Type B pancreatic cell (in vitro differentiated cells): ENCODE data around the gene DNMT3A. TPM values are rescaled to one million over a fixed set of nuclear protein-coding genes. Genes with fewer than 3 reads are reported as not detected.
A peak's percentile ranks its signal among the peaks of the same experiment; 100 is the strongest.
"Not testable (repeated sequence)": the region's sequence is repeated elsewhere in the genome, so short reads cannot be mapped to it uniquely, and the experiment has no call there.

Experiments used
- DNase-seq: peaks from one replicate; pipeline ENCODE4 v3.0.0; 2021; ENCODE audit warnings: mixed read lengths; ENCODE audit not compliant: unreplicated experiment; ENCODE audit errors: extremely low spot score
- H3K27ac Mint-ChIP-seq: 2 replicates; pipeline ENCODE4 v1.8.0; 2021; ENCODE audit warnings: mild to moderate bottlenecking, mixed read lengths
- H3K27me3 Mint-ChIP-seq: 2 replicates; pipeline ENCODE4 v1.8.0; 2021; ENCODE audit warnings: mixed read lengths
- H3K36me3 Mint-ChIP-seq: 2 replicates; pipeline ENCODE4 v1.8.0; 2021; ENCODE audit warnings: mixed read lengths
- H3K4me1 Mint-ChIP-seq: one replicate; pipeline ENCODE4 v1.8.0; 2021; ENCODE audit warnings: mixed read lengths; ENCODE audit not compliant: unreplicated experiment
- H3K4me3 Mint-ChIP-seq: 2 replicates; pipeline ENCODE4 v1.8.0; 2021; ENCODE audit warnings: mild to moderate bottlenecking, mixed read lengths
- H3K9me3 Mint-ChIP-seq: 2 replicates; pipeline ENCODE4 v1.8.0; 2021; ENCODE audit warnings: mixed read lengths
- total RNA-seq: library from RNA; stranded (reverse); gene quantifications from 2 replicates; pipeline ENCODE4 v1.2.1, GENCODE V29; 2021; ENCODE audit warnings: low replicate concordance
- TF ChIP-seq, protein P1 (sequence below): fragments of 200-600 bp; sonication (generic); conservative IDR thresholded peaks from 2 replicates; pipeline ENCODE4 v1.5.0; 2021; ENCODE audit warnings: antibody characterized with exemption, mild to moderate bottlenecking

Gene DNMT3A
- total RNA-seq, 1 donor from 2014 or later, result 139 TPM

DNA sequence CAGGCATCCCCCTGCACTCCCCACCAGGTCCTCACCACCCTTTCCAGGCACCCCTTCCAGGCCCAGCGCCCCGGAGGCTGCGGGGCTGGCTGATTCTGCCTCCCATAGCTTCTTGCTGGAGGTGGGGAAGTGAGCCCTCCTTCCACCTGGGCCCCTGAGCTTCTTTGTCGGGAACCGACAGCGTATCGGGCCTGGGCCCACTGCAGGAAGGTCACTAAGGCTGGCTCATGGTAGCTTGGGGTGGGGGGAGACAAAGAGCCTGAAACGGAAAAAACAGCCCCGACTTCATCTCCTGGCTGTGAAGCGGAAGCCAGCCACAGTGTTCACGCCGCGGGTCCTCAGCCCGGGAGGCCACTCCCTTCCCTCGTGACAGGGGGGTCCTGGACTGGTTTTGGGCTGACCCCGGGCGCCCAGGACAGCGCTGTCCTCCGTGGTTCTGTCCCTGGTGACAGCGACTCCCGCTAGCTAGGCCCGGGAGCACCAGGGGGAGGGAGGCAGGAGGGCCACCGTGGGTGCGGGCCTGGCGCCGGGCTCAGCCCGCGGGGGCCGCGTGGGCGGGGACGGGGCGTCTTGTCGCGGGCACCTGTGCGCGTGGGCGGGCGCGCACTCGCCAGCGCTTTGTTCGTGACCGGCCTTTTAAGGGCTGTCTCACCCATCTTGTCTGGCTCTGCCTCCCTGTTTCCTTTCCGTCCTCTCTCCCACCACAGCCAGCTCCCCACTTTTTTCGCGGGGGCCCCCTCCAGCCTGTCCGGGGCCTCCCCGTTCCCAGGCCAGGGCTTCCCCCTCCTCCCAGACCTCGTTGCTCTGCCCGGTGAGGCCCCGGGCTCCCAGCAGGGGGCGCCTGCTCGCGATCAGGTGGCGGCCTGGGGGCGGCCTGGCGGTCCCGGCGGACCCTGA lies 64.9 kb downstream of the DNMT3A start:
- peaks cover 34% of the 10 kb centered on the region for H3K4me1 Mint-ChIP-seq
- H3K9me3 Mint-ChIP-seq, result no peaks in the 10 kb centered on the region
- no peak for DNase-seq
- H3K27ac Mint-ChIP-seq, result no peak overlapping the region
- TF ChIP-seq, protein P1, sequence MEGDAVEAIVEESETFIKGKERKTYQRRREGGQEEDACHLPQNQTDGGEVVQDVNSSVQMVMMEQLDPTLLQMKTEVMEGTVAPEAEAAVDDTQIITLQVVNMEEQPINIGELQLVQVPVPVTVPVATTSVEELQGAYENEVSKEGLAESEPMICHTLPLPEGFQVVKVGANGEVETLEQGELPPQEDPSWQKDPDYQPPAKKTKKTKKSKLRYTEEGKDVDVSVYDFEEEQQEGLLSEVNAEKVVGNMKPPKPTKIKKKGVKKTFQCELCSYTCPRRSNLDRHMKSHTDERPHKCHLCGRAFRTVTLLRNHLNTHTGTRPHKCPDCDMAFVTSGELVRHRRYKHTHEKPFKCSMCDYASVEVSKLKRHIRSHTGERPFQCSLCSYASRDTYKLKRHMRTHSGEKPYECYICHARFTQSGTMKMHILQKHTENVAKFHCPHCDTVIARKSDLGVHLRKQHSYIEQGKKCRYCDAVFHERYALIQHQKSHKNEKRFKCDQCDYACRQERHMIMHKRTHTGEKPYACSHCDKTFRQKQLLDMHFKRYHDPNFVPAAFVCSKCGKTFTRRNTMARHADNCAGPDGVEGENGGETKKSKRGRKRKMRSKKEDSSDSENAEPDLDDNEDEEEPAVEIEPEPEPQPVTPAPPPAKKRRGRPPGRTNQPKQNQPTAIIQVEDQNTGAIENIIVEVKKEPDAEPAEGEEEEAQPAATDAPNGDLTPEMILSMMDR, result peak; percentile 80
- no peaks in the 10 kb centered on the region for H3K27me3 Mint-ChIP-seq
- peaks cover 23% of the 10 kb centered on the region for H3K36me3 Mint-ChIP-seq
- no peak overlapping the region for H3K4me3 Mint-ChIP-seq

DNA sequence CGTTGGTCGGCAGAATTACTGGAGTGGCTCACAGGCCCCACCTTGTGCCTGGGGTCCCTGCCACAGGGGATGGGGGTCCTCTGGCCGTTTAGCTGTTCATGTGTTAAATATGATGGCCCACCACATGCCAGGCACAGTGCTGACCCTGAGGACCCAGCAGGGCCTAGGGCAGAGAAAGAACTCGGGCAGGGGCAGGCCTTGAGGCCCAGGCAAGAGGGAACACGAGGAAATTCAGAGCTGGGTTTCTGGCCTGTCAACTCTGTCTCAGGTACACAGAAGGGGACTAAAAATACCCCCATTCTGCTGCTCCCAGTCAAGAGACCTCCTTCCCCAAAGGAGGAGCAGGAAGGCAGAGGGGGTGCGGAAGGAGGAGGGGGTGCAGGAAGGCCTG lies 66.2 kb downstream of the DNMT3A start:
- no peak overlapping the region for H3K27ac Mint-ChIP-seq
- H3K4me3 Mint-ChIP-seq, result no peak overlapping the region
- DNase-seq, result no peak
- peaks cover 33% of the 10 kb centered on the region for H3K4me1 Mint-ChIP-seq
- no peaks in the 10 kb centered on the region for H3K9me3 Mint-ChIP-seq
- TF ChIP-seq, protein P1, result no peak
- H3K36me3 Mint-ChIP-seq, result peaks cover 17% of the 10 kb centered on the region
- H3K27me3 Mint-ChIP-seq, result no peaks in the 10 kb centered on the region

DNA sequence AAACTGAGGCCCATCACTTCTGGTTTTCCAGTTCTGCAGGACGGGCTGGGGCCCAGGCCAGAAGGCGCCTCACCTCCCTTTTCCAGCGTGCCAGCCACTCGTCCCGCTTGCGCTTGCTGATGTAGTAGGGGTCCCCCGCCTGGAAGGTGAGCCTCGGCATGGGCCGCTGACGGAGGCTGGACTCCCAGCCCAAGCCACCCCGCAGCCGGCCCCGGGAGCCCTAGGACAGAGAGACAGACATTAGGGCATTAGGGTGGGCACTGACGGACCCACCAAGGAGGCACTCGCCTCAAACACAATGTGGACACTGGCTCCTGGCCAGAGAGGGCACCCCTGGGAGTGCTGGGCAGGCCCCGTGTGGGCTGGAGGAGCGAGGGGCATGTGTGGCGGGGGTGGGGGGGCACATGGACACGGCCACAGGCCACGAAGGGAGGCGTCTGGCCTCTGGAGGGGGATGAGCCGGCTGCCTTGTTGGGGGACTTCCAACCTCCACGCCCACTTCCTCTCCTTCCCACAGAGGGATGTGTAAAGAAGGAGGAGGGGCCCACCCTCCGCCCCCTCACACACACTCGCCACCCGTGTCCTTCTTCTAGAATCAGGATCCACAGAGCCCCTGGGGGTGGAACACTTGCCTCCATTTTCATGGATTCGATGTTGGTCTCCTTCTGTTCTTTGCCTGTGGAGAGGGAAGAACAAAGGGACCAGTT lies 66.7 kb downstream of the DNMT3A start:
- no peaks in the 10 kb centered on the region for H3K9me3 Mint-ChIP-seq
- H3K36me3 Mint-ChIP-seq, result peaks cover 18% of the 10 kb centered on the region
- DNase-seq, result no peak
- no peak overlapping the region for H3K4me3 Mint-ChIP-seq
- peaks cover 33% of the 10 kb centered on the region for H3K4me1 Mint-ChIP-seq
- no peaks in the 10 kb centered on the region for H3K27me3 Mint-ChIP-seq
- no peak overlapping the region for H3K27ac Mint-ChIP-seq
- TF ChIP-seq, protein P1, result no peak

DNA sequence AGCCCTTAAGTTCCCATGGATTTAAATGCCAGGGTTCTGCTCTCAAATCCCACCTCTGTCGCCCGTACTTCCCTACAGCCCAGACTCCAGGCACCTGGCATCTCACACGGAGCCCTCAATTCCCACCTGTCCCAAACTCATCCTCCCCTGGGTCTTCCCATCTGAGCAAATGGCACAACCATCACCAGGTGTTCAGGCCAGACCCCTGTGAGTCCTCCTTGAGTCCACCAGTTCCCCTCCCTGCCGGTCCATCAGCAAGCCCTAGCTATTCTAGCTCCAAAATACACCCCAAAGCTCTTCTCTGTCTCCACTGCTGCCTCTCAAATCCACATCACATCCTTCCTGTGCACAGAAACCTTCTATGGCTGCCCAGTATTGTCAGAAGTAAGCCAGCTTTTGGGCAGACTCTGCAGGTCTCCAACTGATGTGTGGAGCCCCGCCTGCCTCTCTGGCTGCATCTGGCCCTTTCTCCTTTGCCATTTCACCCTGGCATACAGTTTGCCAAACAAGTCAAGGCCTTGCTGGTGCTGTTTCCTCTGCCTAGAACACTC lies 67.7 kb downstream of the DNMT3A start:
- H3K4me3 Mint-ChIP-seq, result no peak overlapping the region
- peaks cover 32% of the 10 kb centered on the region for H3K4me1 Mint-ChIP-seq
- no peaks in the 10 kb centered on the region for H3K9me3 Mint-ChIP-seq
- TF ChIP-seq, protein P1, result no peak
- DNase-seq, result no peak
- H3K27me3 Mint-ChIP-seq, result no peaks in the 10 kb centered on the region
- H3K36me3 Mint-ChIP-seq, result peaks cover 27% of the 10 kb centered on the region
- H3K27ac Mint-ChIP-seq, result no peak overlapping the region

DNA sequence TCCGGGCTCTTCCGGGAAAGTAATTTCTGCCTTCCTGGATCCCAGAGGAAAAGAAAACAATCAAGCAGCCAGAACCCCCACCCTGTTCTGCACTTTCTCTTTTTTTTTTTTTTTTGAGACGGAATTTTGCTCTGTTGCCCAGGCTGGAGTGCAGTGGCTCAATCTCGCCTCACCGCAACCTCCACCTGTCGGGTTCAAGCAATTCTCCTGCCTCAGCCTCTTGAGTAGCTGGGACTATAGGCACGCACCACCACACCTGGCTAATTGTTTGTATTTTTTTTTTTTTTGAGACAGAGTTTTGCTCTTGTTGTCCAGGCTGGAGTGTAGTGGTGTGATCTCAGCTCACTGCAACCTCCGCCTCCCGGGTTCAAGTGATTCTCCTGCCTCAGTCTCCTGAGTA lies 69.0 kb downstream of the DNMT3A start:
- not testable (repeated sequence) for H3K27me3 Mint-ChIP-seq, H3K9me3 Mint-ChIP-seq, H3K27ac Mint-ChIP-seq, H3K4me3 Mint-ChIP-seq, DNase-seq
- H3K36me3 Mint-ChIP-seq, result peaks cover 31% of the 10 kb centered on the region
- H3K4me1 Mint-ChIP-seq, result peaks cover 28% of the 10 kb centered on the region

DNA sequence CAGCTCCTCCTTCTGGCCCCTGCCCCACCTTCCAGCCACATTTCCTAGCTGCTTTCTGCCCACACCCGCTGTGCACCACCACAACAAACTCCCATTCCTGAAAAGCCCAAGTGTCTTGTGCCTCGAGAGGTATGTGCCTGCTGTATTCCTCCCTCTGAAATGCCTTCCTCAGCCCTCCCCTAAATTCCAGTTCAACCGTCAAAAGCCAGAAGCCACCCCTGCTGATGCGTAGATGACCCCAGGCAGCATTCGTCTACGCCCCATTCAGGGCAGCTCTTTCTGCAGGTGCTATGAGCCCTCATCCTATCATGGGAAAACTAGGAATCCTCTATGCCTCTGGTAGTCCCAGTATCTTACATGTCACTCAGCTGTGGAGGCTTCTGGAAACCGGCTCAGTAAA lies 71.7 kb downstream of the DNMT3A start:
- peaks cover 35% of the 10 kb centered on the region for H3K36me3 Mint-ChIP-seq
- H3K27ac Mint-ChIP-seq, result no peak overlapping the region
- H3K9me3 Mint-ChIP-seq, result no peaks in the 10 kb centered on the region
- H3K27me3 Mint-ChIP-seq, result no peaks in the 10 kb centered on the region
- no peak overlapping the region for H3K4me3 Mint-ChIP-seq
- no peak for DNase-seq
- H3K4me1 Mint-ChIP-seq, result peaks cover 30% of the 10 kb centered on the region
- TF ChIP-seq, protein P1, result no peak
